Adrenal gland (tissue), 12 donors: ENCODE measurements around the gene RGS4. TPM values are rescaled to one million over a fixed set of nuclear protein-coding genes. Genes with fewer than 3 reads are reported as not detected.

Experiments used
- DNase-seq, 7 donors: peaks; one replicate each; pipeline ENCODE4 v3.0.0-alpha.2; 2019 to 2020
- H3K27ac ChIP-seq, 5 donors: fragments of 200-600 bp; sonication (generic) in 4 of 5; 1 replicate in 3 of 5; 2 replicates in 2 of 5; pipeline versions ENCODE4 v1.5.1 to v1.8.0; 2016 to 2020; ENCODE audit warnings: mild to moderate bottlenecking in 1 of 5
- H3K27me3 ChIP-seq: fragments of 200-600 bp; 2 replicates; pipeline ENCODE4 v1.8.0; 2021
- H3K36me3 ChIP-seq, 2 donors: fragments of 200-600 bp; replicated peaks in 1 of 2; 1 replicate in 1 of 2; 2 replicates in 1 of 2; pipeline versions ENCODE4 v1.5.1 to v1.8.0; 2018 to 2022
- H3K4me1 ChIP-seq, 2 donors: fragments of 200-600 bp; replicated peaks in 1 of 2; 1 replicate in 1 of 2; 2 replicates in 1 of 2; pipeline versions ENCODE4 v1.5.1 to v1.8.0; 2018 to 2021
- H3K4me3 ChIP-seq, 4 donors: fragments of 200-600 bp; sonication (generic) in 3 of 4; one replicate each; pipeline ENCODE4 v1.5.1; 2016 to 2018
- H3K9me3 ChIP-seq, 3 donors: fragments of 200-600 bp; sonication (generic) in 1 of 3; replicated peaks in 1 of 3; 1 replicate in 2 of 3; 2 replicates in 1 of 3; pipeline versions ENCODE4 v1.5.1 to v1.8.0; 2016 to 2021
- CTCF ChIP-seq, 6 experiments: fragments of 450-650 bp in 4 of 6; fragments of 200-600 bp in 2 of 6; sonication (generic) in 1 of 6; IDR thresholded peaks; 1 replicate in 5 of 6; 2 replicates in 1 of 6; pipeline versions ENCODE4 v1.5.1 to v1.8.0; 2016 to 2021; ENCODE audit warnings: antibody characterized with exemption in 6 of 6, mild to moderate bottlenecking in 2 of 6, moderate library complexity in 1 of 6
- POLR2A ChIP-seq, 2 donors: fragments of 450-650 bp; IDR thresholded peaks; one replicate each; pipeline ENCODE4 v1.6.1; 2017; ENCODE audit warnings: antibody characterized with exemption in 2 of 2, mild to moderate bottlenecking in 2 of 2, moderate library complexity in 1 of 2
- WGBS, 4 donors: extraction: QIAGEN DNeasy Blood & Tissue Kit in 2 of 4; methylation state at CpG; one replicate each; pipeline versions ENCODE4 v1.1.5 to v1.1.7; 2013 to 2017; 5-methylcytosine and 5-hydroxymethylcytosine counted together
- intact Hi-C, 2 donors: fragments of 100-400 bp; cut with DNase I; formaldehyde crosslinking; loops; one replicate each; pipeline versions ENCODE4 v1.14.1 to v1.15.0; 2022 to 2023
- polyA plus RNA-seq, 3 donors: library from polyadenylated mRNA; stranded (reverse); fragments of 200-250 nt in 2 of 3; fragments of 350-450 nt in 1 of 3; fragmentation: Illumina TruSeq in 1 of 3; extraction: RNeasy Lipid Tissue Mini Kit (QIAGEN cat#74804) in 1 of 3; gene quantifications; one replicate each; pipeline ENCODE4 v1.2.3, GENCODE V29; 2013 to 2014
- total RNA-seq, 9 donors: library from RNA; depleted of rRNA in 4 of 9; stranded (reverse); fragments of >200 nt in 4 of 9; fragments of 120-200 nt in 1 of 9; fragmentation: NEBNext Ultra II Directional in 1 of 9; extraction: Animal tissue kit (Norgen Biotek cat#: 25700) in 1 of 9; gene quantifications; one replicate each; pipeline versions ENCODE4 v1.1.0 to v1.2.4, GENCODE V29; 2013 to 2023
- donor health status: healthy with polysubstance abuse.
- donor health status: Bipolar disorder and iron deficiency.
- donor health status: DM: yes; HTN: yes; CAD: no.
- donor health status: DM: no; HTN: no; CAD: no.
- donor health status: DM: no; HTN: no; CAD: no.
- donor health status: DM: yes; HTN: yes; CAD: no.

RGS4 gene
- total and polyA plus RNA-seq, 12 donors = 2.2 to 48.5 (median 12.4) TPM

GRCh38 chr1:163094589-163094988, 25.4 kb downstream of the RGS4 start:
- H3K27ac ChIP-seq = no peak overlapping the region
- TF ChIP-seq POLR2A (IDR thresholded peaks at IDR 0.05) (no peak), CTCF (IDR thresholded peaks at IDR 0.05) (no peak)
- 48 to 62% (median 58%) methylated on average over 2 of the region's 2 CpGs for WGBS, 4 donors

GRCh38 chr1:163095213-163095612, 26.1 kb downstream of the RGS4 start:
- no peak for DNase-seq
- Histone ChIP-seq H3K9me3 (no peaks in the 10 kb centered on the region), H3K4me3 (no peak overlapping the region), H3K4me1 (peaks cover 0 to 14% of the 10 kb centered on the region in 2 donors), H3K27me3 (no peaks in the 10 kb centered on the region), H3K27ac (no peak overlapping the region), H3K36me3 (no peaks in the 10 kb centered on the region)
- intact Hi-C loops = no loop called here
- TF ChIP-seq CTCF (IDR thresholded peaks at IDR 0.05) = no peak
- TF ChIP-seq POLR2A (IDR thresholded peaks at IDR 0.05) = no peak
- WGBS, 4 donors = 25 to 49% (median 36%) methylated on average over 1 of the region's 1 CpG

More at GRCh38 chr1:163094589-163094988, 25.4 kb downstream of the RGS4 start:
- Histone ChIP-seq H3K27me3 (no peaks in the 10 kb centered on the region), H3K4me1 (peaks cover 0 to 14% of the 10 kb centered on the region in 2 donors), H3K36me3 (no peaks in the 10 kb centered on the region), H3K4me3 (no peak overlapping the region), H3K9me3 (no peaks in the 10 kb centered on the region)
- no peak for DNase-seq
- intact Hi-C loops = no loop called here

GRCh38 chr1:163102590-163102989, 33.4 kb downstream of the RGS4 start:
- Histone ChIP-seq H3K27ac (no peak overlapping the region), H3K27me3 (no peaks in the 10 kb centered on the region), H3K9me3 (no peaks in the 10 kb centered on the region), H3K36me3 (no peaks in the 10 kb centered on the region), H3K4me1 (no peaks in the 10 kb centered on the region), H3K4me3 (no peak overlapping the region)
- TF ChIP-seq POLR2A (IDR thresholded peaks at IDR 0.05) (no peak), CTCF (IDR thresholded peaks at IDR 0.05) (no peak)
- DNase-seq = no peak
- intact Hi-C loops = no loop called here
- WGBS, 4 donors = 80 to 91% (median 86%) methylated on average over 1 of the region's 1 CpG

GRCh38 chr1:163104385-163105099, 35.4 kb downstream of the RGS4 start:
- intact Hi-C loops = no loop called here
- 66 to 74% (median 69%) methylated on average over 4 of the region's 4 CpGs for WGBS, 4 donors
- Histone ChIP-seq H3K9me3 (no peaks in the 10 kb centered on the region), H3K27ac (no peak overlapping the region), H3K27me3 (no peaks in the 10 kb centered on the region), H3K4me1 (no peaks in the 10 kb centered on the region), H3K36me3 (no peaks in the 10 kb centered on the region), H3K4me3 (no peak overlapping the region)
- no peak for DNase-seq
- no peak for TF ChIP-seq CTCF (IDR thresholded peaks at IDR 0.05)
- TF ChIP-seq POLR2A (IDR thresholded peaks at IDR 0.05) = no peak
